ENCODE data around the gene ADAMTS3. TPM values are rescaled to one million over a fixed set of nuclear protein-coding genes. Genes with fewer than 3 reads are reported as not detected.

The ADAMTS3 gene
- total and polyA plus RNA-seq, 2 donors (not counting 3 experiments of a cell fraction or from before 2014, with no cell fraction given), result 0.37 to 1.3 TPM

GRCh38 chr4:72591547-72592454 lies 22.8 kb upstream of the ADAMTS3 start:
- peaks cover 0 to 2% of the 10 kb centered on the region in 2 experiments for H3K27me3 ChIP-seq (ENCODE audit: control insufficient read depth in 2 of 2, insufficient read depth in 2 of 2, low read length in 2 of 2)
- BruUV-seq (replicated peaks), result no TSS peak
- no peaks in the 10 kb centered on the region for H3K4me1 ChIP-seq (ENCODE audit: control insufficient read depth, extremely low read depth, insufficient read depth, low read length)
- H3K9ac ChIP-seq (replicated peaks; ENCODE audit: extremely low read depth, insufficient read depth, low read length), result no peak overlapping the region
- H3K9me1 ChIP-seq (replicated peaks; ENCODE audit: control insufficient read depth, extremely low read depth, insufficient read depth, low read length), result no peaks in the 10 kb centered on the region
- CTCF ChIA-PET, result interaction anchor here (1.2 kb wide), 1 partner anchor 266 kb away, joined by 3 read pairs; no protein-coding TSS in a partner anchor
- H3K27ac ChIP-seq (ENCODE audit: insufficient read depth, low read depth, low read length), result no peak overlapping the region
- dilution Hi-C loops (cut with MboI; ENCODE audit: extremely low pct_ligation_motif_present, low sequenced_read_pairs) (no loop called here), intact Hi-C loops (cut with micrococcal nuclease) (no loop called here)
- H4K20me1 ChIP-seq (replicated peaks; ENCODE audit: control insufficient read depth, extremely low read depth, insufficient read depth, low read length), result no peaks in the 10 kb centered on the region
- H3K4me2 ChIP-seq (ENCODE audit: insufficient read depth, low read length), result no peak overlapping the region
- DNase-seq (ENCODE audit: low read depth, low spot score) (no peak), FAIRE-seq (no peak)
- no peaks in the 10 kb centered on the region for H3K9me3 ChIP-seq (replicated peaks; ENCODE audit: control insufficient read depth, insufficient read depth, low read length)
- no peak overlapping the region for H2AFZ ChIP-seq (ENCODE audit: low read depth, low read length)
- no peaks in the 10 kb centered on the region for H3K79me2 ChIP-seq (ENCODE audit: control insufficient read depth, insufficient read depth, low read length)
- no peaks in the 10 kb centered on the region for H3K36me3 ChIP-seq (ENCODE audit: control insufficient read depth in 2 of 2, extremely low read depth in 1 of 2, insufficient read depth in 2 of 2, low read length in 2 of 2)
- no peak overlapping the region for H3K4me3 ChIP-seq (replicated peaks in 1 of 3; ENCODE audit: insufficient read depth in 1 of 3, low read depth in 1 of 3, low read length in 3 of 3)
- TF ChIP-seq POLR2A (IDR thresholded peaks at IDR 0.05; ENCODE audit: low read depth, low read length) (no peak), MYC (IDR thresholded peaks at IDR 0.05; ENCODE audit: low read depth, low read length) (no peak), FOS (IDR thresholded peaks at IDR 0.05; ENCODE audit: borderline replicate concordance, insufficient read depth, low read length) (no peak), POLR2AphosphoS5 (IDR thresholded peaks at IDR 0.05; ENCODE audit: insufficient read depth, low read depth, low read length) (no peak), CTCF (IDR thresholded peaks at IDR 0.05; ENCODE audit: extremely low read depth in 1 of 2, insufficient read depth in 1 of 2, low read depth in 1 of 2, low read length in 2 of 2) (no peak), JUN (IDR thresholded peaks at IDR 0.05; ENCODE audit: borderline replicate concordance, insufficient read depth, insufficient read length, low read depth) (no peak), EZH2 (IDR thresholded peaks at IDR 0.05; ENCODE audit: borderline replicate concordance, low read depth, low read length, severe bottlenecking) (no peak), GATA2 (IDR thresholded peaks at IDR 0.05; ENCODE audit: insufficient read depth, insufficient read length, low read depth, low read length) (no peak), MAX (IDR thresholded peaks at IDR 0.05; ENCODE audit: insufficient read depth, insufficient read length) (no peak)
- POLR2A ChIA-PET, result no interaction called here
